GM23338 (cell line): ENCODE measurements around the gene STK33. TPM values are rescaled to one million over a fixed set of nuclear protein-coding genes. Genes with fewer than 3 reads are reported as not detected.
A peak's percentile ranks its signal among the peaks of the same experiment; 100 is the strongest.

Source experiments
- ATAC-seq: fragments of 200-7000 bp; cut with Tn5 transposase; 3 replicates; pipeline ENCODE4 v1.9.1; 2020
- DNase-seq: peaks from one replicate; pipeline ENCODE4 v3.0.0-alpha.2; 2015; ENCODE audit warnings: low spot score
- H2AFZ ChIP-seq: fragments of 200-600 bp; sonication (generic); 2 replicates; pipeline ENCODE4 v1.8.0; 2016; ENCODE audit warnings: antibody characterized with exemption, mild to moderate bottlenecking, moderate library complexity
- H3F3A ChIP-seq: fragments of 200-600 bp; sonication (generic); replicated peaks from 2 replicates; pipeline ENCODE4 v1.8.0; 2017; ENCODE audit warnings: antibody characterized with exemption, mixed run types, low read depth
- H3K27ac ChIP-seq: fragments of 200-600 bp; sonication (generic); 2 replicates; pipeline ENCODE4 v1.6.1; 2016; ENCODE audit warnings: low read depth
- H3K27me3 ChIP-seq: fragments of 200-600 bp; sonication (generic); 2 replicates; pipeline ENCODE4 v1.8.0; 2016; ENCODE audit warnings: mild to moderate bottlenecking, mixed run types, moderate library complexity; ENCODE audit not compliant: insufficient read depth
- H3K36me3 ChIP-seq: fragments of 200-600 bp; sonication (generic); 2 replicates; pipeline ENCODE4 v1.8.0; 2016; ENCODE audit warnings: mild to moderate bottlenecking; ENCODE audit not compliant: insufficient read depth
- H3K4me1 ChIP-seq: fragments of 200-600 bp; sonication (generic); 2 replicates; pipeline ENCODE4 v1.8.0; 2016; ENCODE audit warnings: mild to moderate bottlenecking, moderate library complexity; ENCODE audit not compliant: insufficient read depth
- H3K4me2 ChIP-seq: fragments of 200-600 bp; sonication (generic); 2 replicates; pipeline ENCODE4 v1.7.1; 2017; ENCODE audit warnings: mixed run types
- H3K4me3 ChIP-seq: fragments of 200-600 bp; sonication (generic); 2 replicates; pipeline ENCODE4 v1.6.1; 2016; ENCODE audit warnings: mixed run types
- H3K79me2 ChIP-seq: fragments of 200-600 bp; sonication (generic); replicated peaks from 2 replicates; pipeline ENCODE4 v1.8.0; 2017; ENCODE audit warnings: mild to moderate bottlenecking; ENCODE audit not compliant: insufficient read depth
- H3K9me2 ChIP-seq: fragments of 200-600 bp; sonication (generic); 2 replicates; pipeline ENCODE4 v1.8.0; 2017; ENCODE audit not compliant: insufficient read depth
- H4K20me1 ChIP-seq: fragments of 200-600 bp; sonication (generic); replicated peaks from 2 replicates; pipeline ENCODE4 v1.8.0; 2017; ENCODE audit warnings: mild to moderate bottlenecking; ENCODE audit not compliant: insufficient read depth
- H3K27ac Mint-ChIP-seq: 2 replicates; pipeline ENCODE4 v1.8.0; 2020; ENCODE audit warnings: inconsistent platforms, mild to moderate bottlenecking, moderate library complexity, mixed read lengths
- H3K27me3 Mint-ChIP-seq: 3 replicates; pipeline ENCODE4 v1.8.0; 2022; ENCODE audit warnings: low read depth, mild to moderate bottlenecking, moderate library complexity, mixed read lengths, inconsistent platforms; ENCODE audit not compliant: insufficient read depth, poor library complexity
- H3K36me3 Mint-ChIP-seq: 3 replicates; pipeline ENCODE4 v1.8.0; 2021; ENCODE audit warnings: low read depth, mild to moderate bottlenecking, inconsistent platforms, moderate library complexity, mixed read lengths
- H3K4me1 Mint-ChIP-seq: 3 replicates; pipeline ENCODE4 v1.8.0; 2020; ENCODE audit warnings: mild to moderate bottlenecking, inconsistent platforms, mixed read lengths
- H3K4me3 Mint-ChIP-seq: 3 replicates; pipeline ENCODE4 v1.8.0; 2021; ENCODE audit warnings: moderate library complexity, mild to moderate bottlenecking, inconsistent platforms, mixed read lengths
- H3K9me3 Mint-ChIP-seq: 3 replicates; pipeline ENCODE4 v1.8.0; 2020; ENCODE audit warnings: moderate library complexity, mild to moderate bottlenecking, inconsistent platforms, mixed read lengths
- CREB1 ChIP-seq: fragments of 250-450 bp; sonication (Bioruptor Pico); IDR thresholded peaks from 2 replicates; pipeline ENCODE4 v1.5.0; 2020; ENCODE audit warnings: low read depth, mild to moderate bottlenecking, moderate library complexity
- EZH2 ChIP-seq: fragments of 200-600 bp; sonication (generic); IDR thresholded peaks from one replicate; pipeline ENCODE4 v1.8.0; 2017; ENCODE audit warnings: antibody characterized with exemption, mild to moderate bottlenecking, low read depth; ENCODE audit not compliant: unreplicated experiment
- EZH2phosphoT487 ChIP-seq: fragments of 200-600 bp; sonication (generic); IDR thresholded peaks from one replicate; pipeline ENCODE4 v1.8.1; 2018; ENCODE audit warnings: antibody characterized with exemption; ENCODE audit not compliant: unreplicated experiment
- JUNB ChIP-seq: IDR thresholded peaks from one replicate; pipeline ENCODE4 v1.6.1; 2016; ENCODE audit warnings: antibody characterized with exemption; ENCODE audit not compliant: unreplicated experiment
- NANOG ChIP-seq: IDR thresholded peaks from 2 replicates; pipeline ENCODE4 v1.6.1; 2016; ENCODE audit warnings: antibody characterized with exemption, borderline replicate concordance
- POLR2AphosphoS5 ChIP-seq: IDR thresholded peaks from 2 replicates; pipeline ENCODE4 v1.6.1; 2016; ENCODE audit warnings: antibody characterized with exemption, low read depth
- STAT1 ChIP-seq: IDR thresholded peaks from one replicate; pipeline ENCODE4 v1.6.1; 2016; ENCODE audit warnings: antibody characterized with exemption; ENCODE audit not compliant: unreplicated experiment
- ZNF114 ChIP-seq: fragments of 250-450 bp; sonication (Bioruptor Pico); IDR thresholded peaks from 2 replicates; pipeline ENCODE4 v1.5.0; 2020; ENCODE audit warnings: mild to moderate bottlenecking, moderate library complexity
- ZNF331 ChIP-seq: fragments of 250-450 bp; sonication (Bioruptor Pico); IDR thresholded peaks from 2 replicates; pipeline ENCODE4 v1.5.0; 2020; ENCODE audit warnings: low read depth, mild to moderate bottlenecking, moderate library complexity
- polyA plus RNA-seq: library from polyadenylated mRNA; unstranded; fragments of >200 nt; fragmentation: Nextera tagmentation; extraction: Ambion mirVana; gene quantifications from 2 replicates; pipeline ENCODE4 v1.2.1, GENCODE V29; 2016
- total RNA-seq: library from RNA; depleted of rRNA; stranded (reverse); fragments of >200 nt; shearing (Covaris generic); gene quantifications from 2 replicates; pipeline ENCODE4 v1.2.3, GENCODE V29; 2014
- TF ChIP-seq, protein P1 (sequence below), 2 experiments: fragments of 200-600 bp in 1 of 2; sonication (generic) in 1 of 2; conservative IDR thresholded peaks; 2 replicates each; pipeline versions ENCODE4 v1.5.1 to v1.6.1; 2016 to 2017; ENCODE audit warnings: antibody characterized with exemption in 2 of 2, low read depth in 2 of 2, mild to moderate bottlenecking in 2 of 2, moderate library complexity in 1 of 2
- TF ChIP-seq, protein P2 (sequence below): IDR thresholded peaks from 2 replicates; pipeline ENCODE4 v1.6.1; 2016; ENCODE audit warnings: antibody characterized with exemption
- TF ChIP-seq, protein P3 (sequence below): fragments of 250-450 bp; sonication (Bioruptor Pico); IDR thresholded peaks from 2 replicates; pipeline ENCODE4 v1.5.0; 2020; ENCODE audit warnings: mild to moderate bottlenecking, moderate library complexity
- TF ChIP-seq, protein P4 (sequence below): IDR thresholded peaks from one replicate; pipeline ENCODE4 v1.6.1; 2018; ENCODE audit warnings: antibody characterized with exemption; ENCODE audit not compliant: unreplicated experiment

Gene STK33
- total and polyA plus RNA-seq, 2 experiments from 2014 or later, result 17.2 to 18.2 TPM

DNA sequence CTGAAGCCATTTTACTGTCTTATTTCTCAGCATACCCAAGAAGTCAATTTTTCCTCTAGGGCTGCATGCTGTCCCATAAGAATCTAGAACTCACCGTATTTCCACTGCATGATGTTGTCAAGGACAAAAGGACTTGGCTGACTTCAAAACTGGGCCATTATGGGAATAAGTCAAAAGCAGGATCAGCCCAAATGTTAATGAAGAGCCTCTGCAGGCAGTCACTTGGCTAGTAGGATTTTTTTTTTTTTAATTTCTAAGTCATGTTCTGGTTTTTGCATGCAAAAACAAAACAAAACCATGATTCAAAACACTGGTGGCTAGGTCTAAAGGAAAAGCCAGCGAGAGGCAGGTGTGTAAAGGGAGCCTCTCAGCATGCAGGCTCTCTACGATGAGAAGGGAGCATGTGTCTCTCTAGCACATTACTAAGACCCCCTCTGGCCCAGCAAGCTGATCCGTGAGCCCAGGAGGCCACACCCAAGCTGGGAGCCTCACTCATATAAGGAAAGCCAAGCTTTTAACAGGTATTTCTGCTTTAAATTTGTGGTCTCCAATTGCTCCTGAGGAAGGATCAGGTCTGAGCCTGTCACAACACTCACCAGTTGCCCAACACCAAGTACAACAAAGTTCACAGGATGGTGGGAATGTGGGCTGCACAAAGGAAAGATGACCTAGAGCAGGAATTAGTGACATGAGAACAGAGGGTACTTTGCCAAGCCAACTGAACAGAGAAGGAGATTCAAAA, 21.4 kb upstream of the STK33 start:
- H3K4me1 ChIP-seq, result no peaks in the 10 kb centered on the region
- H3K27me3 ChIP-seq, result no peaks in the 10 kb centered on the region
- H3K4me3 ChIP-seq, result no peak overlapping the region
- ATAC-seq (peak; percentile 48), DNase-seq (no peak)
- Mint-ChIP-seq H3K9me3 (no peaks in the 10 kb centered on the region; the same call in 2 of the 3 replicates), H3K36me3 (no peaks in the 10 kb centered on the region; the same call in 2 of the 3 replicates), H3K27ac (no peak overlapping the region), H3K4me3 (no peak overlapping the region), H3K27me3 (peaks cover 8% of the 10 kb centered on the region), H3K4me1 (peaks cover 3% of the 10 kb centered on the region; the same call in 2 of the 3 replicates)
- H3K27ac ChIP-seq, result no peak overlapping the region
- no peaks in the 10 kb centered on the region for H4K20me1 ChIP-seq
- H3K9me2 ChIP-seq, result no peaks in the 10 kb centered on the region
- H3K36me3 ChIP-seq, result no peaks in the 10 kb centered on the region
- H3F3A ChIP-seq, result no peaks in the 10 kb centered on the region
- H3K4me2 ChIP-seq, result no peak overlapping the region
- TF ChIP-seq, protein P1, sequence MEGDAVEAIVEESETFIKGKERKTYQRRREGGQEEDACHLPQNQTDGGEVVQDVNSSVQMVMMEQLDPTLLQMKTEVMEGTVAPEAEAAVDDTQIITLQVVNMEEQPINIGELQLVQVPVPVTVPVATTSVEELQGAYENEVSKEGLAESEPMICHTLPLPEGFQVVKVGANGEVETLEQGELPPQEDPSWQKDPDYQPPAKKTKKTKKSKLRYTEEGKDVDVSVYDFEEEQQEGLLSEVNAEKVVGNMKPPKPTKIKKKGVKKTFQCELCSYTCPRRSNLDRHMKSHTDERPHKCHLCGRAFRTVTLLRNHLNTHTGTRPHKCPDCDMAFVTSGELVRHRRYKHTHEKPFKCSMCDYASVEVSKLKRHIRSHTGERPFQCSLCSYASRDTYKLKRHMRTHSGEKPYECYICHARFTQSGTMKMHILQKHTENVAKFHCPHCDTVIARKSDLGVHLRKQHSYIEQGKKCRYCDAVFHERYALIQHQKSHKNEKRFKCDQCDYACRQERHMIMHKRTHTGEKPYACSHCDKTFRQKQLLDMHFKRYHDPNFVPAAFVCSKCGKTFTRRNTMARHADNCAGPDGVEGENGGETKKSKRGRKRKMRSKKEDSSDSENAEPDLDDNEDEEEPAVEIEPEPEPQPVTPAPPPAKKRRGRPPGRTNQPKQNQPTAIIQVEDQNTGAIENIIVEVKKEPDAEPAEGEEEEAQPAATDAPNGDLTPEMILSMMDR (conservative IDR thresholded peaks at IDR 0.05; ENCODE audit: low read depth in 2 of 2), result no peak
- TF ChIP-seq EZH2 (no peak), NANOG (no peak), STAT1 (no peak), CREB1 (CRISPR knock-in tag) (no peak), ZNF331 (CRISPR knock-in tag) (no peak), JUNB (no peak), ZNF114 (no peak), POLR2AphosphoS5 (no peak), EZH2phosphoT487 (no peak)
- TF ChIP-seq, protein P2, sequence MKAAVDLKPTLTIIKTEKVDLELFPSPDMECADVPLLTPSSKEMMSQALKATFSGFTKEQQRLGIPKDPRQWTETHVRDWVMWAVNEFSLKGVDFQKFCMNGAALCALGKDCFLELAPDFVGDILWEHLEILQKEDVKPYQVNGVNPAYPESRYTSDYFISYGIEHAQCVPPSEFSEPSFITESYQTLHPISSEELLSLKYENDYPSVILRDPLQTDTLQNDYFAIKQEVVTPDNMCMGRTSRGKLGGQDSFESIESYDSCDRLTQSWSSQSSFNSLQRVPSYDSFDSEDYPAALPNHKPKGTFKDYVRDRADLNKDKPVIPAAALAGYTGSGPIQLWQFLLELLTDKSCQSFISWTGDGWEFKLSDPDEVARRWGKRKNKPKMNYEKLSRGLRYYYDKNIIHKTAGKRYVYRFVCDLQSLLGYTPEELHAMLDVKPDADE, result no peak
- TF ChIP-seq, protein P3, sequence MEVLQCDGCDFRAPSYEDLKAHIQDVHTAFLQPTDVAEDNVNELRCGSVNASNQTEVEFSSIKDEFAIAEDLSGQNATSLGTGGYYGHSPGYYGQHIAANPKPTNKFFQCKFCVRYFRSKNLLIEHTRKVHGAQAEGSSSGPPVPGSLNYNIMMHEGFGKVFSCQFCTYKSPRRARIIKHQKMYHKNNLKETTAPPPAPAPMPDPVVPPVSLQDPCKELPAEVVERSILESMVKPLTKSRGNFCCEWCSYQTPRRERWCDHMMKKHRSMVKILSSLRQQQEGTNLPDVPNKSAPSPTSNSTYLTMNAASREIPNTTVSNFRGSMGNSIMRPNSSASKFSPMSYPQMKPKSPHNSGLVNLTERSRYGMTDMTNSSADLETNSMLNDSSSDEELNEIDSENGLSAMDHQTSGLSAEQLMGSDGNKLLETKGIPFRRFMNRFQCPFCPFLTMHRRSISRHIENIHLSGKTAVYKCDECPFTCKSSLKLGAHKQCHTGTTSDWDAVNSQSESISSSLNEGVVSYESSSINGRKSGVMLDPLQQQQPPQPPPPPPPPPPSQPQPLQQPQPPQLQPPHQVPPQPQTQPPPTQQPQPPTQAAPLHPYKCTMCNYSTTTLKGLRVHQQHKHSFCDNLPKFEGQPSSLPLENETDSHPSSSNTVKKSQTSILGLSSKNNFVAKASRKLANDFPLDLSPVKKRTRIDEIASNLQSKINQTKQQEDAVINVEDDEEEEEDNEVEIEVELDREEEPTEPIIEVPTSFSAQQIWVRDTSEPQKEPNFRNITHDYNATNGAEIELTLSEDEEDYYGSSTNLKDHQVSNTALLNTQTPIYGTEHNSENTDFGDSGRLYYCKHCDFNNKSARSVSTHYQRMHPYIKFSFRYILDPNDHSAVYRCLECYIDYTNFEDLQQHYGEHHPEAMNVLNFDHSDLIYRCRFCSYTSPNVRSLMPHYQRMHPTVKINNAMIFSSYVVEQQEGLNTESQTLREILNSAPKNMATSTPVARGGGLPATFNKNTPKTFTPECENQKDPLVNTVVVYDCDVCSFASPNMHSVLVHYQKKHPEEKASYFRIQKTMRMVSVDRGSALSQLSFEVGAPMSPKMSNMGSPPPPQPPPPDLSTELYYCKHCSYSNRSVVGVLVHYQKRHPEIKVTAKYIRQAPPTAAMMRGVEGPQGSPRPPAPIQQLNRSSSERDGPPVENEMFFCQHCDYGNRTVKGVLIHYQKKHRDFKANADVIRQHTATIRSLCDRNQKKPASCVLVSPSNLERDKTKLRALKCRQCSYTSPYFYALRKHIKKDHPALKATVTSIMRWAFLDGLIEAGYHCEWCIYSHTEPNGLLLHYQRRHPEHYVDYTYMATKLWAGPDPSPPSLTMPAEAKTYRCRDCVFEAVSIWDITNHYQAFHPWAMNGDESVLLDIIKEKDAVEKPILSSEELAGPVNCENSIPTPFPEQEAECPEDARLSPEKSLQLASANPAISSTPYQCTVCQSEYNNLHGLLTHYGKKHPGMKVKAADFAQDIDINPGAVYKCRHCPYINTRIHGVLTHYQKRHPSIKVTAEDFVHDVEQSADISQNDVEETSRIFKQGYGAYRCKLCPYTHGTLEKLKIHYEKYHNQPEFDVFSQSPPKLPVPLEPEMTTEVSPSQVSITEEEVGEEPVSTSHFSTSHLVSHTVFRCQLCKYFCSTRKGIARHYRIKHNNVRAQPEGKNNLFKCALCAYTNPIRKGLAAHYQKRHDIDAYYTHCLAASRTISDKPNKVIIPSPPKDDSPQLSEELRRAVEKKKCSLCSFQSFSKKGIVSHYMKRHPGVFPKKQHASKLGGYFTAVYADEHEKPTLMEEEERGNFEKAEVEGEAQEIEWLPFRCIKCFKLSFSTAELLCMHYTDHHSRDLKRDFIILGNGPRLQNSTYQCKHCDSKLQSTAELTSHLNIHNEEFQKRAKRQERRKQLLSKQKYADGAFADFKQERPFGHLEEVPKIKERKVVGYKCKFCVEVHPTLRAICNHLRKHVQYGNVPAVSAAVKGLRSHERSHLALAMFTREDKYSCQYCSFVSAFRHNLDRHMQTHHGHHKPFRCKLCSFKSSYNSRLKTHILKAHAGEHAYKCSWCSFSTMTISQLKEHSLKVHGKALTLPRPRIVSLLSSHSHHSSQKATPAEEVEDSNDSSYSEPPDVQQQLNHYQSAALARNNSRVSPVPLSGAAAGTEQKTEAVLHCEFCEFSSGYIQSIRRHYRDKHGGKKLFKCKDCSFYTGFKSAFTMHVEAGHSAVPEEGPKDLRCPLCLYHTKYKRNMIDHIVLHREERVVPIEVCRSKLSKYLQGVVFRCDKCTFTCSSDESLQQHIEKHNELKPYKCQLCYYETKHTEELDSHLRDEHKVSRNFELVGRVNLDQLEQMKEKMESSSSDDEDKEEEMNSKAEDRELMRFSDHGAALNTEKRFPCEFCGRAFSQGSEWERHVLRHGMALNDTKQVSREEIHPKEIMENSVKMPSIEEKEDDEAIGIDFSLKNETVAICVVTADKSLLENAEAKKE (CRISPR knock-in tag), result no peak
- TF ChIP-seq, protein P4, sequence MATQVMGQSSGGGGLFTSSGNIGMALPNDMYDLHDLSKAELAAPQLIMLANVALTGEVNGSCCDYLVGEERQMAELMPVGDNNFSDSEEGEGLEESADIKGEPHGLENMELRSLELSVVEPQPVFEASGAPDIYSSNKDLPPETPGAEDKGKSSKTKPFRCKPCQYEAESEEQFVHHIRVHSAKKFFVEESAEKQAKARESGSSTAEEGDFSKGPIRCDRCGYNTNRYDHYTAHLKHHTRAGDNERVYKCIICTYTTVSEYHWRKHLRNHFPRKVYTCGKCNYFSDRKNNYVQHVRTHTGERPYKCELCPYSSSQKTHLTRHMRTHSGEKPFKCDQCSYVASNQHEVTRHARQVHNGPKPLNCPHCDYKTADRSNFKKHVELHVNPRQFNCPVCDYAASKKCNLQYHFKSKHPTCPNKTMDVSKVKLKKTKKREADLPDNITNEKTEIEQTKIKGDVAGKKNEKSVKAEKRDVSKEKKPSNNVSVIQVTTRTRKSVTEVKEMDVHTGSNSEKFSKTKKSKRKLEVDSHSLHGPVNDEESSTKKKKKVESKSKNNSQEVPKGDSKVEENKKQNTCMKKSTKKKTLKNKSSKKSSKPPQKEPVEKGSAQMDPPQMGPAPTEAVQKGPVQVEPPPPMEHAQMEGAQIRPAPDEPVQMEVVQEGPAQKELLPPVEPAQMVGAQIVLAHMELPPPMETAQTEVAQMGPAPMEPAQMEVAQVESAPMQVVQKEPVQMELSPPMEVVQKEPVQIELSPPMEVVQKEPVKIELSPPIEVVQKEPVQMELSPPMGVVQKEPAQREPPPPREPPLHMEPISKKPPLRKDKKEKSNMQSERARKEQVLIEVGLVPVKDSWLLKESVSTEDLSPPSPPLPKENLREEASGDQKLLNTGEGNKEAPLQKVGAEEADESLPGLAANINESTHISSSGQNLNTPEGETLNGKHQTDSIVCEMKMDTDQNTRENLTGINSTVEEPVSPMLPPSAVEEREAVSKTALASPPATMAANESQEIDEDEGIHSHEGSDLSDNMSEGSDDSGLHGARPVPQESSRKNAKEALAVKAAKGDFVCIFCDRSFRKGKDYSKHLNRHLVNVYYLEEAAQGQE, result no peak
- H3K79me2 ChIP-seq, result no peaks in the 10 kb centered on the region
- H2AFZ ChIP-seq, result no peak overlapping the region
